Inflammatory macrophage treated with lipopolysaccharide for 4 hours (primary cell): ENCODE data around the gene FNDC10.

Experiments used
- DNase-seq: peaks from one replicate; pipeline ENCODE4 v3.0.0-alpha.2; 2020

The FNDC10 gene

GRCh38 chr1:1627829-1628753 lies 28.2 kb upstream of the FNDC10 start:
- no peak for DNase-seq

- DNase-seq, result no peak
Observed at GRCh38 chr1:1627261-1627828, 27.4 kb upstream of the FNDC10 start.

GRCh38 chr1:1626207-1627141 lies 26.5 kb upstream of the FNDC10 start:
- DNase-seq, result no peak

- no peak for DNase-seq
Observed at GRCh38 chr1:1625824-1626206, 25.9 kb upstream of the FNDC10 start.

- DNase-seq, result no peak
Observed at GRCh38 chr1:1625404-1625775, 25.5 kb upstream of the FNDC10 start.

GRCh38 chr1:1624443-1625403 lies 24.8 kb upstream of the FNDC10 start:
- no peak for DNase-seq

- DNase-seq, result no peak
Observed at GRCh38 chr1:1623631-1624442, 23.9 kb upstream of the FNDC10 start.

GRCh38 chr1:1623181-1623630 lies 23.3 kb upstream of the FNDC10 start:
- no peak for DNase-seq

GRCh38 chr1:1622788-1623094 lies 22.8 kb upstream of the FNDC10 start:
- DNase-seq, result no peak

- no peak for DNase-seq
Observed at GRCh38 chr1:1622010-1622787, 22.3 kb upstream of the FNDC10 start.

GRCh38 chr1:1621173-1622009 lies 21.5 kb upstream of the FNDC10 start:
- no peak for DNase-seq

- no peak for DNase-seq
Observed at GRCh38 chr1:1620433-1621139, 20.7 kb upstream of the FNDC10 start.

- peak; percentile 27 for DNase-seq
Observed at GRCh38 chr1:1619917-1620361, 20.0 kb upstream of the FNDC10 start.

GRCh38 chr1:1618396-1619068 lies 18.6 kb upstream of the FNDC10 start:
- no peak for DNase-seq

- DNase-seq, result no peak
Observed at GRCh38 chr1:1617925-1618324, 18.0 kb upstream of the FNDC10 start.

GRCh38 chr1:1617516-1617915 lies 17.6 kb upstream of the FNDC10 start:
- no peak for DNase-seq

GRCh38 chr1:1616838-1617237 lies 16.9 kb upstream of the FNDC10 start:
- no peak for DNase-seq
